A673 (cell line): ENCODE results near the gene ESPNL.
"Not testable (repeated sequence)": the region's sequence is repeated elsewhere in the genome, so short reads cannot be mapped to it uniquely, and the experiment has no call there.

Experiments
- CTCF ChIP-seq: fragments of 300-800, 200-600 bp; sonication (generic); conservative IDR thresholded peaks from 2 replicates; pipeline ENCODE4 v1.5.1; 2017; ENCODE audit warnings: low read depth, mild to moderate bottlenecking, antibody characterized with exemption, low read length, moderate library complexity, mixed read lengths
- EZH2 ChIP-seq: fragments of 200-600 bp; sonication (generic); IDR thresholded peaks from 2 replicates; pipeline ENCODE4 v1.6.1; 2017; ENCODE audit warnings: borderline replicate concordance, low read depth, mild to moderate bottlenecking, mixed read lengths, antibody characterized with exemption, low read length; ENCODE audit not compliant: poor library complexity, severe bottlenecking

- not testable (repeated sequence) for TF ChIP-seq CTCF, EZH2
Measured at GRCh38 chr2:238115709-238116108, 15.6 kb downstream of the ESPNL start.
